Neuron (in vitro differentiated cells): ENCODE results near the gene C1D.
A peak's percentile ranks its signal among the peaks of the same experiment; 100 is the strongest.

Source experiments
- H2AFZ ChIP-seq: one replicate; pipeline ENCODE4 v1.6.1; 2013; ENCODE audit warnings: low read depth, mild to moderate bottlenecking, inconsistent platforms, low read length, moderate library complexity
- H3K27me3 ChIP-seq: one replicate; pipeline ENCODE4 v1.6.1; 2013; ENCODE audit warnings: low read length; ENCODE audit not compliant: insufficient read depth
- H3K36me3 ChIP-seq: one replicate; pipeline ENCODE4 v1.6.1; 2013; ENCODE audit warnings: low read length; ENCODE audit not compliant: insufficient read depth
- H3K4me1 ChIP-seq: one replicate; pipeline ENCODE4 v1.6.1; 2013; ENCODE audit warnings: low read length; ENCODE audit not compliant: insufficient read depth
- H3K4me3 ChIP-seq: 2 replicates; pipeline ENCODE4 v1.5.1; 2013; ENCODE audit warnings: mild to moderate bottlenecking, low read length, moderate library complexity
- H3K9me3 ChIP-seq: one replicate; pipeline ENCODE4 v1.6.1; 2013; ENCODE audit warnings: low read length

C1D gene

GRCh38 chr2:68062680-68063387 lies at the start of gene C1D:
TSS of gene C1D (minus strand) at chr2:68063004. CDS start at chr2:68047310, 15,694 bp downstream.
- Histone ChIP-seq H3K4me3 (peak within 1 kb of the TSS; percentile 82), H3K27me3 (no peaks in the 10 kb centered on the region), H3K36me3 (no peaks in the 10 kb centered on the region), H2AFZ (peak within 1 kb of the TSS; percentile 85), H3K9me3 (no peaks in the 10 kb centered on the region), H3K4me1 (peaks cover 16% of the 10 kb centered on the region)

- Histone ChIP-seq H3K27me3 (no peaks in the 10 kb centered on the region), H3K9me3 (no peaks in the 10 kb centered on the region), H3K4me1 (no peaks in the 10 kb centered on the region), H3K4me3 (no peak overlapping the region), H2AFZ (no peak overlapping the region), H3K36me3 (no peaks in the 10 kb centered on the region)
Measured at GRCh38 chr2:68110102-68110501, 47.3 kb upstream of the C1D start.

- Histone ChIP-seq H3K4me3 (no peak overlapping the region), H3K27me3 (no peaks in the 10 kb centered on the region), H3K36me3 (no peaks in the 10 kb centered on the region), H2AFZ (no peak overlapping the region), H3K9me3 (no peaks in the 10 kb centered on the region), H3K4me1 (peaks cover 5% of the 10 kb centered on the region)
Measured at GRCh38 chr2:68108120-68108519, 45.3 kb upstream of the C1D start.

- Histone ChIP-seq H3K36me3 (no peaks in the 10 kb centered on the region), H3K9me3 (no peaks in the 10 kb centered on the region), H3K4me1 (peaks cover 10% of the 10 kb centered on the region), H3K27me3 (no peaks in the 10 kb centered on the region), H2AFZ (no peak overlapping the region), H3K4me3 (no peak overlapping the region)
Measured at GRCh38 chr2:68107475-68107874, 44.7 kb upstream of the C1D start.

GRCh38 chr2:68104111-68104835 lies 41.5 kb upstream of the C1D start:
- H3K4me1 ChIP-seq = peaks cover 10% of the 10 kb centered on the region
- no peak overlapping the region for H2AFZ ChIP-seq
- H3K36me3 ChIP-seq = no peaks in the 10 kb centered on the region
- no peaks in the 10 kb centered on the region for H3K27me3 ChIP-seq
- no peak overlapping the region for H3K4me3 ChIP-seq
- H3K9me3 ChIP-seq = no peaks in the 10 kb centered on the region

GRCh38 chr2:68103709-68104055 lies 40.9 kb upstream of the C1D start:
- Histone ChIP-seq H3K36me3 (no peaks in the 10 kb centered on the region), H3K4me1 (peaks cover 10% of the 10 kb centered on the region), H3K4me3 (no peak overlapping the region), H2AFZ (no peak overlapping the region), H3K27me3 (no peaks in the 10 kb centered on the region), H3K9me3 (no peaks in the 10 kb centered on the region)

- no peak overlapping the region for H3K4me3 ChIP-seq
- no peaks in the 10 kb centered on the region for H3K27me3 ChIP-seq
- peak overlapping the region; percentile 24 for H2AFZ ChIP-seq
- peaks cover 10% of the 10 kb centered on the region for H3K4me1 ChIP-seq
- no peaks in the 10 kb centered on the region for H3K9me3 ChIP-seq
- H3K36me3 ChIP-seq = no peaks in the 10 kb centered on the region
Measured at GRCh38 chr2:68103030-68103708, 40.4 kb upstream of the C1D start.

GRCh38 chr2:68100189-68100588 lies 37.4 kb upstream of the C1D start:
- Histone ChIP-seq H3K9me3 (no peaks in the 10 kb centered on the region), H3K4me3 (no peak overlapping the region), H3K36me3 (no peaks in the 10 kb centered on the region), H2AFZ (no peak overlapping the region), H3K4me1 (peaks cover 10% of the 10 kb centered on the region), H3K27me3 (no peaks in the 10 kb centered on the region)

- peaks cover 10% of the 10 kb centered on the region for H3K4me1 ChIP-seq
- H3K4me3 ChIP-seq = no peak overlapping the region
Measured at GRCh38 chr2:68099260-68099659, 36.5 kb upstream of the C1D start.

GRCh38 chr2:68098291-68098797 lies 35.5 kb upstream of the C1D start:
- no peak overlapping the region for H3K4me3 ChIP-seq
- no peaks in the 10 kb centered on the region for H3K36me3 ChIP-seq
- no peaks in the 10 kb centered on the region for H3K9me3 ChIP-seq
- peaks cover 5% of the 10 kb centered on the region for H3K27me3 ChIP-seq
- peaks cover 8% of the 10 kb centered on the region for H3K4me1 ChIP-seq
- no peak overlapping the region for H2AFZ ChIP-seq

More at GRCh38 chr2:68099260-68099659, 36.5 kb upstream of the C1D start:
- no peaks in the 10 kb centered on the region for H3K36me3 ChIP-seq
- no peaks in the 10 kb centered on the region for H3K9me3 ChIP-seq
- H3K27me3 ChIP-seq = no peaks in the 10 kb centered on the region
- no peak overlapping the region for H2AFZ ChIP-seq

- no peak overlapping the region for H3K4me3 ChIP-seq
- H3K27me3 ChIP-seq = peaks cover 5% of the 10 kb centered on the region
- H3K9me3 ChIP-seq = no peaks in the 10 kb centered on the region
- H3K4me1 ChIP-seq = no peaks in the 10 kb centered on the region
- H3K36me3 ChIP-seq = no peaks in the 10 kb centered on the region
- H2AFZ ChIP-seq = no peak overlapping the region
Measured at GRCh38 chr2:68094111-68094510, 31.3 kb upstream of the C1D start.

- H3K4me1 ChIP-seq = no peaks in the 10 kb centered on the region
- H3K9me3 ChIP-seq = no peaks in the 10 kb centered on the region
- no peak overlapping the region for H2AFZ ChIP-seq
- H3K36me3 ChIP-seq = no peaks in the 10 kb centered on the region
- peaks cover 5% of the 10 kb centered on the region for H3K27me3 ChIP-seq
- no peak overlapping the region for H3K4me3 ChIP-seq
Measured at GRCh38 chr2:68093634-68094033, 30.8 kb upstream of the C1D start.

GRCh38 chr2:68091439-68092034 lies 28.7 kb upstream of the C1D start:
- Histone ChIP-seq H2AFZ (no peak overlapping the region), H3K4me3 (no peak overlapping the region), H3K27me3 (peaks cover 5% of the 10 kb centered on the region), H3K9me3 (no peaks in the 10 kb centered on the region), H3K36me3 (no peaks in the 10 kb centered on the region), H3K4me1 (no peaks in the 10 kb centered on the region)
